ENCODE results near the gene DNHD1.

DNA sequence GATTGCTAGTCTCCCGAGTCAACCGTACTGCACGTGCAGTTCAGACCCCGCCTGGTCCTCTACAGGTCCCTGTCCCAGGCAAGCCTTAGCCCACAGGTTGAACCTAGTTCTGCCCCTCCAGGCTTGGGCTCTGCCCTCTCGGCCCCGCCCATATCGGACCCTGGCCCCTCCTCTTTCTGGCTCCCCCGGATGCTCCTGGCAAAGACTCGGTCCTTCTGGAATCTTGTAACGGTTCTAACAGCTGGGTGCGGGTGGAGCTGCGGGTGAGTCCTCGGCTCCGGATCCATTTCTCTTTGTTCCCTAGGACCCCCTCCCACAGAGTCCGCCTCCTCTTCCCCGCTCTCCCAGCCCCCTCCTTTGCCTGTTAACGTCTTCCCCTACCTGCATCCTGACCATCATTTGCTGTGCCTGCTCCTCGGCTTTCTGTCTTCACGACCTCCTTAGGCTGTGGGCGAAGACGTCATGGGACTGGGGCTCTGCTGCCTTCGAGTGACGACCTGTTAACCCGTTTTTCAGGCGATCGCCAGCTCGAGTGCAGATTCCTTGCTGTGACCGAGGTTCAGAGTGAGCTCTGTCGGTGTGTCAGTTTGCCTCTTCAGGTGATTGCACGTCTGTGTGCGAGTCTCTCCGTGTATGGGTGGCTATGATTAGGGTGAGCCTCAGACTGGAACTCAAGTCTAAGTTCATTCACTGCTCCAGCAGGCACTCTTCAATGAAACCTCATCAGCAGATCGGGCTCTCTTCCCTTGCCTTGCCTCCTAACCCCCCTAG is at the start of gene DNHD1:
- TF ChIP-seq, protein P1, sequence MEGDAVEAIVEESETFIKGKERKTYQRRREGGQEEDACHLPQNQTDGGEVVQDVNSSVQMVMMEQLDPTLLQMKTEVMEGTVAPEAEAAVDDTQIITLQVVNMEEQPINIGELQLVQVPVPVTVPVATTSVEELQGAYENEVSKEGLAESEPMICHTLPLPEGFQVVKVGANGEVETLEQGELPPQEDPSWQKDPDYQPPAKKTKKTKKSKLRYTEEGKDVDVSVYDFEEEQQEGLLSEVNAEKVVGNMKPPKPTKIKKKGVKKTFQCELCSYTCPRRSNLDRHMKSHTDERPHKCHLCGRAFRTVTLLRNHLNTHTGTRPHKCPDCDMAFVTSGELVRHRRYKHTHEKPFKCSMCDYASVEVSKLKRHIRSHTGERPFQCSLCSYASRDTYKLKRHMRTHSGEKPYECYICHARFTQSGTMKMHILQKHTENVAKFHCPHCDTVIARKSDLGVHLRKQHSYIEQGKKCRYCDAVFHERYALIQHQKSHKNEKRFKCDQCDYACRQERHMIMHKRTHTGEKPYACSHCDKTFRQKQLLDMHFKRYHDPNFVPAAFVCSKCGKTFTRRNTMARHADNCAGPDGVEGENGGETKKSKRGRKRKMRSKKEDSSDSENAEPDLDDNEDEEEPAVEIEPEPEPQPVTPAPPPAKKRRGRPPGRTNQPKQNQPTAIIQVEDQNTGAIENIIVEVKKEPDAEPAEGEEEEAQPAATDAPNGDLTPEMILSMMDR (IDR thresholded peaks at IDR 0.05; ENCODE audit: low read length), result no peak
- TF ChIP-seq EZH2 (optimal IDR thresholded peaks at IDR 0.05; ENCODE audit: low read depth, low read length), result no peak

Data from MM.1S (cell line).